Sigmoid colon (tissue), 4 donors: Measurements from ENCODE around the gene KIF1A.

Experiments
- EP300 ChIP-seq, 4 donors: sonication (generic); formaldehyde crosslinking; IDR thresholded peaks; one replicate each; pipeline ENCODE4 v1.6.1; 2017; ENCODE audit warnings: antibody characterized with exemption in 4 of 4
- TF ChIP-seq, protein P1 (sequence below), 4 experiments: fragments of 450-650 bp in 3 of 4; fragments of 200-600 bp in 1 of 4; IDR thresholded peaks; one replicate each; pipeline ENCODE4 v1.5.1; 2016 to 2019; ENCODE audit warnings: antibody characterized with exemption in 4 of 4, mild to moderate bottlenecking in 3 of 4, moderate library complexity in 2 of 4

DNA sequence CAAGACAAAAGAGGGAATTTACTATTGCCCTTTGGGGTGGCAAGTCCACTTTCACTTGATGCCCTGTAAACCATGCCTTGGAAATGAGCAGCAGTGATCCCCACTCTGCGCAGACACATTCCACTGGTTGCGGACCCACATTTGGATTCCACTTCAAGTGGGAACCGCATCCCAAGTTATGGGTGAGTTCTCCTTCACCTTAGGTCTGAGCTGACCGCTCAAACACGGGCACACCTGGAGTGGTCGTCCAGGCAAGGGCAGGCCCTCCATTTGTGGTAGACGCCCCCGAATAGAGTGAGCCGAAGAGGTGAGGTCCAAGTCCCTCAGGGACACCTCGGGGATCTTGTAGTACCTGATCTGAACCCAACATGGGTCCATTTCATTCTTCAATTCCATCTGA lies 38.9 kb upstream of the KIF1A start:
- no peak for TF ChIP-seq EP300 (IDR thresholded peaks at IDR 0.05)
- TF ChIP-seq, protein P1, sequence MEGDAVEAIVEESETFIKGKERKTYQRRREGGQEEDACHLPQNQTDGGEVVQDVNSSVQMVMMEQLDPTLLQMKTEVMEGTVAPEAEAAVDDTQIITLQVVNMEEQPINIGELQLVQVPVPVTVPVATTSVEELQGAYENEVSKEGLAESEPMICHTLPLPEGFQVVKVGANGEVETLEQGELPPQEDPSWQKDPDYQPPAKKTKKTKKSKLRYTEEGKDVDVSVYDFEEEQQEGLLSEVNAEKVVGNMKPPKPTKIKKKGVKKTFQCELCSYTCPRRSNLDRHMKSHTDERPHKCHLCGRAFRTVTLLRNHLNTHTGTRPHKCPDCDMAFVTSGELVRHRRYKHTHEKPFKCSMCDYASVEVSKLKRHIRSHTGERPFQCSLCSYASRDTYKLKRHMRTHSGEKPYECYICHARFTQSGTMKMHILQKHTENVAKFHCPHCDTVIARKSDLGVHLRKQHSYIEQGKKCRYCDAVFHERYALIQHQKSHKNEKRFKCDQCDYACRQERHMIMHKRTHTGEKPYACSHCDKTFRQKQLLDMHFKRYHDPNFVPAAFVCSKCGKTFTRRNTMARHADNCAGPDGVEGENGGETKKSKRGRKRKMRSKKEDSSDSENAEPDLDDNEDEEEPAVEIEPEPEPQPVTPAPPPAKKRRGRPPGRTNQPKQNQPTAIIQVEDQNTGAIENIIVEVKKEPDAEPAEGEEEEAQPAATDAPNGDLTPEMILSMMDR (IDR thresholded peaks at IDR 0.05) = no peak
